Posterior vena cava (tissue), 2 donors: ENCODE data around the gene DCN. TPM values are rescaled to one million over a fixed set of nuclear protein-coding genes. Genes with fewer than 3 reads are reported as not detected.

Experiments used
- DNase-seq: peaks from one replicate; pipeline ENCODE4 v3.0.0-alpha.2; 2020; ENCODE audit warnings: low spot score
- intact Hi-C, 2 donors: fragments of 100-400 bp; cut with DNase I; formaldehyde crosslinking; loops; one replicate each; pipeline versions ENCODE4 v1.14.1 to v1.14.2; 2022 to 2023
- total RNA-seq, 2 donors: library from RNA; stranded (reverse); fragmentation: NEBNext Ultra II Directional; extraction: Animal tissue kit (Norgen Biotek cat#: 25700); gene quantifications; one replicate each; pipeline ENCODE4 v1.2.1, GENCODE V29; 2021
- donor health status: DM: yes; HTN: yes; CAD: no.
- donor health status: DM: yes; HTN: yes; CAD: no.

Gene DCN
- total RNA-seq, 2 donors from 2014 or later = 1,461 to 2,897 TPM

DNA sequence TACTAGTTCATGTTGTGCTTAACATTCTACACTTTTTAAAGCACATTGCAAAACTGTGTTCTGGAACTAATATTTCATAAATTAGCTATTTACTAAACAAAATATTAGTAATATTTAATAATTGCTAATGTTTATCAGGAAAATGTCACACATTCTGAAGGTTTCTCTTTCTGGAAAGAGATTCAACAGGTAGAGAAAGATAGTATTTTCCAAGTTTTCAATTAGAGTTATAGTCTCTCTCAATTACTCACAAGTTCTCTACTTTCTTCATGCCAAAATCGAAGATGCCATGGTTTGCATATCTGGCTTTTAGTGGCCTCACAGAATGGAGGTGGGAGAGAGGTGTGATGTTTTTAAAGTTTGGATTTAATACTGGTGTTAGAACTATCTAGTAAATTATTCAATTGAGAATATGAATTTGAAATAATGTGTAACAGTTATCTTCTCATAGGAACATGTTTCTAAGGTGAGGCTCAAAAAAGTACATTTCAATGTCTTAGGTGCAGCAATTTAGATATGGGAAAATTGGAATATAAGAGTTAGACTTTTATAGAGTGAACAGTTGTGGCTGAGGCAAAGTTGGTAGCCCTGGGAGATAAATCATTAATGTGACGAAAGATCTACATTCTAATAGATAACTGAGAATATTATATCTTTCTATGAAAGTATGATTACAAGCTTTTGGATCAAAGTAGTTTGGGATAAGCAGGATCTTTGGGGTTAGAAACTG, 72.9 kb downstream of the DCN start:
- intact Hi-C loops = loop anchor here in 1 of 2 donors (1.0 kb wide), 1 partner anchor 11 kb away; no protein-coding TSS in a partner anchor
- no peak for DNase-seq

DNA sequence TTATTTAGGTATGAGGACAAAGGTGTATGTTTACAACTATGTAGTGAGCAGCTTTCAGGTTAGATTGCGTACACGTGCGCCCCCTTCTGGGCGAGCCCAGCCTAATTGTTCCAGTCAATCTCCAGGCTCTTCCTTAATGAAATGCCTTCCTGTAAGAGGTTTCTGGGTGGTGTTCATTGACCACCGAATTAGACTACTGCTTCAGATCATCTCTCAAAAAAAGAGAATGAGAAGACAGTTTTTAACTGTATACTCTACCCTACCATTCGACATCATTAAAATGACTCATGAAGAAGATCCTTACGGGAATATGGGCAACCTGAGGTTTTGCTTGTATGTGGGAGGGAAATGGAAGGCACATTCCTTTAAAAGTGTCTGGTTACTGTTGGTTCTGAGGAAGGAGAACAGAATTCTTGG, 73.5 kb downstream of the DCN start:
- intact Hi-C loops = no loop called here
- DNase-seq = peak; percentile 89

DNA sequence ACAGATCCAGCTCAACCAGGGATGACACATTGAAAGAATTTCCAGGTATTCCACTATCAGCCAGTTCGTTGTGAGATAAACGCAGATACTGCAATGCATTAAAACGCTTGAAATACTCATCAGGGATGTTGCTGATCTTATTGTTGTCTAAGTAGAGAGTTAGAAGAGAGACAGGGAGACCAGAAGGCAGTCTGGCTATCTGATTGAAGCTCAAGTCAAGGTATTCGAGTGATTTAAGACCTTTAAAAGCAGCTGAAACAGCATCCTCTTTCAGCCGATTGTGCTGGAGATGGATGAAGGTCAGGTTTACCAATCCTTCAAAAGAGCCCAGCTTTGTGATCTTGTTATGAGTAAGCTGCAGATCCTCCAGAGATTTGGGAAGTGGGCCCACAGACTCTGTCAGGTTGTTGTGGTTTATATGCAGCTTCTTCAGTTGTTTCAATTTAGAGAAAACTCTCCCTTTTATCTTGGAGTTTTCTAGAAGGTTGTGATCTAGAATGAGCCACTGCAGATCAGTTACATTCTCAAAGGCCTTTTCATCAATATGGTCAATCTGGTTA, 74.3 kb downstream of the DCN start:
- no peak for DNase-seq
- intact Hi-C loops = no loop called here

DNA sequence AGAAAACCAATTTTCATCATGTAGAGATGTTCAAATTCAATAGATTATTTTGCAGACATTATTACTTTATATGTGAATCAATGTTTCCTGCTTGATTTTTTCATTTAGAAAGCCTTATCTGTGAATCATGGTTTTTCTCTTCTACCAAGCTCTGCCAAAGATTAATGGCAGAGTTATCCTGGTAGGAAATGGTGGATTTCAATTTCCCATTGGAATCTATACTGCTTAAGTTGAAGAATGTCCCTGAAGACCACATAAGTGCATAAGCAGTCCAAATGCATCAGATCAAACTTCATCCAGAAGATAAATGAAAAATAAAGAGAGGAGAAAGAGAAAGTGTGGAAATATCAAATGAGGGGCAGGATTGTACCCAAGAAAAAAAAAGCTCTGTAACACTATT, 76.3 kb downstream of the DCN start:
- intact Hi-C loops = no loop called here
- DNase-seq = no peak

DNA sequence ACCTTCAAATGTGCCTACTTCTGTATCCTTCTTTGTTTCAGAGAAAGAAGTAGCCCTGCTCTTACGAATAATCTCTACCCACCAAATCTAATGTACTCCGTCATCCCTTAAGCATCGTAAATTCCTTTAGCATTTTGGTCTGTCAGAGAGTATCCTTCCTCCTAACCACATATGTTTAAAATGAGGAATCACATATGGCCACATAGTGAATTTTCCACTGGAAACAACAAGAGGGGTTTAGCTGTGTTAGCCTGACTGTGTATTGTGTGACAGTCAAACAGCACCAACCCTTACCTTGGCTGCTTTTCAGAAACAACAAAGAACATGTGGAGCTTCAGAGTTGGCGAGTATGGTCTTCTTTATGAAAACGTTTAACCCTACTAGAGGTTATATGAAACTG, 76.8 kb downstream of the DCN start:
- no peak for DNase-seq
- intact Hi-C loops = no loop called here

DNA sequence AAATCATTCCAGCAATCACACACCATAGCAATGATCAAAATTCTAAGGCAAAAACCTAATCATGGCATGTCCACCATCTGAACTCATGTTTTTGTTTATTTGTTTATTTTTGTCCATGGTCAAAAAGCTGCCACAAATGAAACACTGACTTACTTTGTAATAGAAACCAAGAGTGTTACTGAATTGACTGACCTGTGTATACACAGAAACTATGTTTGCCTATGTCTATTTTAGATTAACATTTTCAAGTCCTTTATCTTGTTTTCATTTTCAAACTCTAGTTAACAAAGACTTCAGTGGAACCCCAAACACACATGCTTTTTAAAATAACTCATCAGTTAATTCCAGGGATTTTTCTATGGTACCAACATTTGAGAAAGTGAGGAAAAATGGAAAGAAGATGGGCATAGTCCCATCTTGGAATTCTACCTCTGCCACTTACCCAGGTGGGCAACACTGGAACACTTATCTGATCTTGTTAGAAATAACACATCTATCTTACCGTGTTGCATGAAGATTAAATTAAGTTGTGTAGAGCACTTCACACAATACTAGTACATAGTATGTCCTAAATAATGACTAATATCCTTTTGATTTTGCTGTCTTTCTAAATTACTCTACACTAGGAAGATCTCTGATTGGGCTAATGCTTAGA, 77.7 kb downstream of the DCN start:
- intact Hi-C loops = no loop called here
- no peak for DNase-seq

- no peak for DNase-seq
- intact Hi-C loops = no loop called here
Measured at GRCh38 chr12:91103624-91104023, 79.0 kb downstream of the DCN start.

DNA sequence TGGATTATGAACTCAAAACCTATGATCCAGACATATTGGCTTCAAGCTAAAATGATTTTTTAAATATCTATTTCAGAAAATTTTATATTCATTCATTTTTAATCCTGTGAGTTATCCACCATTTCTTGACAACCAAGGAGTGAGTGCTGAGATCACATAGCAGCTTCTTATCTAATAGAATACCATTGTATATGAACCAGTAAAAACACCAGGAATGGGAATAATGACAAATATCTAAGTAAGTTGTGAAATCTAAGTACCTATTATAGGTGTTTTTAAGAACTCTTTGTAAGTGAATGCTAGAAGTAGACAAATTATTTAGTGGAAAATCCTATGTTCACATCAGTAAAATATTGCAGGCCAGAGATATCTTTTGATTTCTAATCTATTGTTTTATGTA, 79.5 kb downstream of the DCN start:
- intact Hi-C loops = no loop called here
- DNase-seq = no peak

GRCh38 chr12:91100906-91101305, 81.7 kb downstream of the DCN start:
- DNase-seq = no peak
- intact Hi-C loops = no loop called here

DNA sequence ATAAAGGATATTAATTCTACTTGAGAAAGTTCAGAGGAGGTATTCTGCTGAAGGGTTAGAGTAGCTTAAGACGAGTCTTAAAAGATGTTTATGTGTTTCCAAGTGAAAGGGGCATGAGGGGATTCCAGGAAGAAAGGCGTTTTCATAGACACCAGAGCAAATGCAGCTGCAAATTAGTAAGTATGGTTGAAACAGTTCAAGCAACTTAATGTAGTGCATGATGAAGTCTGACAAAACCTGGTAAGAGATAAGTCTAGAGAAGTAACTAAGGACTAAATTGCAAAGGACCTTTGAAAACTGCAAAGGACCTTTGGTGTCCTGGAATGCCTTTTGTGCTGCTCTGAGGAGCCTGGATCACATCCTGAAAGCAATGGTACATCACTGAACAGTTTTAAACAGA, 82.8 kb downstream of the DCN start:
- no peak for DNase-seq
- intact Hi-C loops = no loop called here

GRCh38 chr12:91099341-91099740, 83.3 kb downstream of the DCN start:
- no peak for DNase-seq
- intact Hi-C loops = no loop called here

- no peak for DNase-seq
- intact Hi-C loops = loop anchor here in 1 of 2 donors (1.0 kb wide), 1 partner anchor 11 kb away; no protein-coding TSS in a partner anchor
Measured at GRCh38 chr12:91098941-91099340, 83.7 kb downstream of the DCN start.

DNA sequence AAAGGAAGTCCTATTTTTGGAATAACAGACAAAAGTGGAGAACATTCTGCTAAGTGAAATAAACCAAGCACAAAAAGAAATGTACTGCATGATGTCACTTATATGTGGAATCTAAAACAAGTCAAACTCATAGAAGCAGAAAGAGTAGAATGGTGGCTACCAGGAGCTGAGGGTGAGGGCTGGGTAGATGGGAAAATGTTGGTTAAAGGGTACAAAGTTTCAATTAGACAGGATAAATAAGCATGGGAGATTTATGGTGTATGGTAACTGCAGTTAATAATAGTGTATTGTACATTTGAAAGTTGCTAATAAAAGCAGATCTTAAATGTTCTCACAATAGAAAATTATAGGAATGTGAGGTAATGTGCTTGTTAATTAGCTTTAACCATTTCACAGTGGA, 84.2 kb downstream of the DCN start:
- DNase-seq = no peak
- intact Hi-C loops = loop anchor here in 1 of 2 donors (1.0 kb wide), 1 partner anchor 12 kb away; no protein-coding TSS in a partner anchor

DNA sequence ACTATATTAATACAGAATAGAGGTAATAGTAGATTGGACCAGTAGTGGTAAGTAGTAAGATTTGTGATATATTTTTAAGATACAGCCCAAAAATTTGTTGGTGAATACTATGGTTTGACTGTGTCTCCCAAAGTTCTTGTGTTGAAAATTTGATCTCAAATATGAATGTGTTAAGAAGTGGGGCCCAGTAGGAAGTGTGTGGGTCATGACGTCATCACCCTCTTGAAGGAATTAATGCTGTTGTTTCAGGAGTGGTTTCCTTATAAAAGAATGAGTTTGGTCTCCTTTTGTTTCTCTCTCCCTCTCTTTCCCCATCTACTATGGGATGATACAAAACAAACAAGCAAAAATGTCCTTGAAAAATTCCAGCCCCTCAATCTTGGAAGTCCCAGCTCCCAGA, 87.7 kb downstream of the DCN start:
- DNase-seq = no peak
- intact Hi-C loops = no loop called here

DNA sequence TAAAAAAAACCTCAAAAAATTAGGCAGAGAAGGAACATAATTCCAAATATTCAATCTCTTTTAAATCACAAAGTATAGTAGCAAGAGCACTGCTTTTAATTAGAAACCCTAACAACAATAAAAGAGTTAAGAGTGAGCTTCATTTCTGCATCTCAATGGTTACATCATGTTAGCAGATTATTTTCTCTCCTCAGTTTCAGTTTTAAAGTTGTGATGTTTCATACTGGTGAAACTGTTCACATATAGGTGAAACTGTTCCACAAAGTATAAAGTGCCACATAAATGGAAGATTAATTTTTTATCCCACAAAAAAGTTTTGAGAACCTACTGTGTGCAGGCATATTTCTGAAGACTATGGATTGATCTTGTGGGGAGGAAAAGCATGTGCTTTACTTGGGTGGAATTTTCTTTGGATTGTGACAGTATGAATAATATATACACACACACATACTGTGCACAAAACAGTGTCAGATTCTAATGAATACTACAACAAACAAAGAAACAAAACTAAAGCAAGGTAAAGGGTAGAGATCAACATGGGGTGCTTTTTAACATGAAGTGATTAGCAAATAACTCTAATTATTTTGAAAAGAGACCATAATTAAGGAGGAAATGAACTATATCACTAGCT, 88.5 kb downstream of the DCN start:
- no peak for DNase-seq
- intact Hi-C loops = no loop called here

DNA sequence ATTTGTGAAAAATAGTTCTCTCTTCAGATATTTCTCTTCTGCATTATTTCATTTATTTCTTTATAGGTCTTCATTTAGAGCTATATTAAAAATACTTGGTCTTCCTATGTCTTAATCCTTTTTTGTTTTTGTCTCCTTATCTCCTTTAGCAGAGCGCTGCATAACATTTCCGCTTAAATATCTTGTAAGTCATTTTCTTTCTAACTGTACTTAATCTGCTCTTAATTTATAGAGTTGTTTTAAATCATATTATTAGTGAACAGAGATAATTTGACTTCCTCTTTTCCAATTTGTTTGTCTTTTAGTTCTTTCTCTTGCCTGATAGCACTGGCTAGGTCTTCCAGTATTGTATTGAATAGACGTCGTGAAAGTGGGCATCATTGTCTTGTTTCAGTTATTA, 89.3 kb downstream of the DCN start:
- intact Hi-C loops = no loop called here
- DNase-seq = no peak

- DNase-seq = no peak
- intact Hi-C loops = no loop called here
Measured at GRCh38 chr12:91091916-91092715, 90.5 kb downstream of the DCN start.
